ENCODE results near the gene LDB3. TPM values are rescaled to one million over a fixed set of nuclear protein-coding genes. Genes with fewer than 3 reads are reported as not detected.
A peak's percentile ranks its signal among the peaks of the same experiment; 100 is the strongest.

The LDB3 gene
- total RNA-seq, 2 donors from 2014 or later = 0.11 to 0.35 TPM

- Mint-ChIP-seq H3K9me3 (no peaks in the 10 kb centered on the region), H3K27ac (peak overlapping the region; percentile 42), H3K4me3 (no peak overlapping the region), H3K27me3 (ENCODE audit: insufficient read depth) (no peaks in the 10 kb centered on the region), H3K36me3 (ENCODE audit: low read depth) (peaks cover 20% of the 10 kb centered on the region), H3K4me1 (peaks cover 16% of the 10 kb centered on the region)
- Histone ChIP-seq H3K4me3 (ENCODE audit: low read length) (no peak overlapping the region), H3K27ac (ENCODE audit: low read depth, low read length) (no peak overlapping the region), H3K4me1 (ENCODE audit: control insufficient read depth, insufficient read depth, low read length) (peaks cover 9% of the 10 kb centered on the region), H3K27me3 (ENCODE audit: control insufficient read depth, insufficient read depth, low read length, poor library complexity, severe bottlenecking) (no peaks in the 10 kb centered on the region), H3K9ac (ENCODE audit: extremely low read depth, low read length, poor library complexity, severe bottlenecking) (no peak overlapping the region), H3K36me3 (ENCODE audit: control insufficient read depth, insufficient read depth, low read length) (peaks cover 18% of the 10 kb centered on the region), H3K9me3 (ENCODE audit: control insufficient read depth, low read length) (peaks cover 6% of the 10 kb centered on the region)
- 80 to 88% methylated on average over 2 of the region's 3 CpGs for WGBS, 2 experiments (ENCODE audit: insufficient coverage in 1 of 2, insufficient read length in 1 of 2)
- DNase-seq = no peak
- TF ChIP-seq CTCF (conservative IDR thresholded peaks at IDR 0.05) = no peak
These were observed 107.5 kb downstream of the LDB3 start for GRCh38 chr10:86775870-86776180.

- 85 to 96% methylated on average over 2 to 5 of the region's 5 CpGs for WGBS, 2 experiments (ENCODE audit: insufficient coverage in 1 of 2, insufficient read length in 1 of 2)
- Mint-ChIP-seq H3K27me3 (ENCODE audit: insufficient read depth) (no peaks in the 10 kb centered on the region), H3K27ac (no peak overlapping the region)
These were observed 111.1 kb downstream of the LDB3 start for GRCh38 chr10:86779220-86780017.

GRCh38 chr10:86782701-86783418 lies 114.5 kb downstream of the LDB3 start:
- no peak for TF ChIP-seq CTCF (conservative IDR thresholded peaks at IDR 0.05)
- Mint-ChIP-seq H3K4me1 (peaks cover 14% of the 10 kb centered on the region), H3K27ac (no peak overlapping the region)

More at GRCh38 chr10:86779220-86780017, 111.1 kb downstream of the LDB3 start:
- no peak for DNase-seq
- H3K4me1 ChIP-seq (ENCODE audit: control insufficient read depth, insufficient read depth, low read length) = peaks cover 9% of the 10 kb centered on the region
- H3K27me3 ChIP-seq (ENCODE audit: control insufficient read depth, insufficient read depth, low read length, poor library complexity, severe bottlenecking) = no peaks in the 10 kb centered on the region
- H3K36me3 ChIP-seq (ENCODE audit: control insufficient read depth, insufficient read depth, low read length) = peaks cover 18% of the 10 kb centered on the region
- Mint-ChIP-seq H3K4me1 (peaks cover 21% of the 10 kb centered on the region), H3K9me3 (no peaks in the 10 kb centered on the region), H3K4me3 (no peak overlapping the region), H3K36me3 (ENCODE audit: low read depth) (peaks cover 24% of the 10 kb centered on the region)
- TF ChIP-seq CTCF (conservative IDR thresholded peaks at IDR 0.05) = no peak
- peaks cover 6% of the 10 kb centered on the region for H3K9me3 ChIP-seq (ENCODE audit: control insufficient read depth, low read length)
- H3K9ac ChIP-seq (ENCODE audit: extremely low read depth, low read length, poor library complexity, severe bottlenecking) = no peak overlapping the region
- H3K27ac ChIP-seq (ENCODE audit: low read depth, low read length) = no peak overlapping the region
- H3K4me3 ChIP-seq (ENCODE audit: low read length) = no peak overlapping the region

More at GRCh38 chr10:86782701-86783418, 114.5 kb downstream of the LDB3 start:
- H3K27me3 ChIP-seq (ENCODE audit: control insufficient read depth, insufficient read depth, low read length, poor library complexity, severe bottlenecking) = no peaks in the 10 kb centered on the region
- no peaks in the 10 kb centered on the region for H3K9me3 Mint-ChIP-seq
- no peak overlapping the region for H3K4me3 ChIP-seq (ENCODE audit: low read length)
- WGBS, 2 experiments (ENCODE audit: insufficient coverage in 1 of 2, insufficient read length in 1 of 2) = 90% methylated on average over 1 of the region's 1 CpG; no CpG with 5 or more reads in 1 of the 2 experiments
- no peak for DNase-seq
- H3K36me3 Mint-ChIP-seq (ENCODE audit: low read depth) = peaks cover 27% of the 10 kb centered on the region
- H3K36me3 ChIP-seq (ENCODE audit: control insufficient read depth, insufficient read depth, low read length) = peaks cover 18% of the 10 kb centered on the region
- H3K4me3 Mint-ChIP-seq = no peak overlapping the region
- peaks cover 20% of the 10 kb centered on the region for H3K9me3 ChIP-seq (ENCODE audit: control insufficient read depth, low read length)
- H3K27me3 Mint-ChIP-seq (ENCODE audit: insufficient read depth) = no peaks in the 10 kb centered on the region
- H3K9ac ChIP-seq (ENCODE audit: extremely low read depth, low read length, poor library complexity, severe bottlenecking) = no peak overlapping the region
- no peak overlapping the region for H3K27ac ChIP-seq (ENCODE audit: low read depth, low read length)
- no peaks in the 10 kb centered on the region for H3K4me1 ChIP-seq (ENCODE audit: control insufficient read depth, insufficient read depth, low read length)
